ENCODE measurements around the gene OGA.

OGA gene

DNA sequence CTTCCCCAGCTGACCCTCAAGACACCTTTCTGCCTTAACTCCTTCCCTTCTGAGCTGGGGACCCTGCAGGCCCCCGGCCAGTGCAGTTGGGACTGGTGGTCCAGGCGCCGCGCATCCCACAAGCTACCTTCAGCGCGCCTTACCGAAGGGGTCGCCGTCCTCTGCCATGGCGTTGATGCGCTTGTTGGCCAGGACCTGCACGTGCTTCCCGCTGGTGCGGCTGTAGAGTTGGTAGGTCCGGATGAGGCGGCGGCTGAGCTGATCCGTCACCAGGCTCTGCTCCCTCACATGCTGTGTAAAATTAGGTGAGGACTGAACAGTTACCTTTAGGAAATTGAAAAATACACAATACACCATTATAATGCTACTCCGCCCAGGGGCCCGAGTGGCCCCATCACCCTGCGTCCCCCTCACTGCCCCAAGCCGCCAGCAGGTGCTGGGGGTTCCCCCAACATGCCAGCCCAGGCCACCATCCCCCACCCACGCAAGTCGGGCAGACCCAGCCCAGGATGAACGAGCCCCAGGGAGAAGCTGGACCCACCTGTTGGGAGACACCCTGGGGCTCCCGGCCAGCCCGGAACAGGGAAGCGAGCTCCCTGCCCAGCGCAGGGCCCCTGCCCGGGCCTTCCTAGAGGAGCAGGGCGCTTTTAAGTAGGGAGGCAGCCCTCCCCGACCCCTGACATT, 43.5 kb downstream of the OGA start:
- DNase-seq, result no peak

DNA sequence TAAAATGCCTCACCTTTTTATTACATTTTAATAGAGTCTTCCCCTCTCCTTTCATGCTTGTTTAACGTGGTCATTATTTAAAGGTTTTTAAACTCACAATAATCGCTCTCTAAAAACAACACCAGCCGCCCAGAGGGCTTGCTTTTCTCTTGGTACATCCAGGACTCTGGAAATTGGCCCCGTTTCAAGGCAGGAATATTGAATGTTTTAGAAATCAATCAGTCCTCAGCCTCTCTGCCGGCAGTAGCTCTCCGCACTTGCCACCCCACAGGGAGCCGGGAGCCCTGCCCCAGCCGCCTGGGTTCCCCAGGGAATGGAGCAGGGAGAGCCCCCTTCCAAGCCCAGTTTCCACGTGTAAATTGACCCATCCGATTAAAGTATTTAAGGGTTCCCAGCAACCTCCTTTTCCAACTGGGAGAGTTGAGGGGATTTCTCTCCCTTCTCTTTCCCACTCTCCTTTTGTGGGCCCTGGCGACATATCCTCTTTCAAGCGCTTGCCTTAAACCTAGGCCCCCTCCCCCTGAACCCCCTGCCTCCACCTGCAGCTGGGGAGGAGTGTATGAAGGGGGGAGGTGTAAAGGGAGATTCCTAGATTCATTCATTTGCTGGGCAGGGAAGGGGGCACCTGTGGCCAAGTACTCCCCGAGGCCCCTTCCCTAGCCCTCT, 44.2 kb downstream of the OGA start:
- no peak for DNase-seq

DNA sequence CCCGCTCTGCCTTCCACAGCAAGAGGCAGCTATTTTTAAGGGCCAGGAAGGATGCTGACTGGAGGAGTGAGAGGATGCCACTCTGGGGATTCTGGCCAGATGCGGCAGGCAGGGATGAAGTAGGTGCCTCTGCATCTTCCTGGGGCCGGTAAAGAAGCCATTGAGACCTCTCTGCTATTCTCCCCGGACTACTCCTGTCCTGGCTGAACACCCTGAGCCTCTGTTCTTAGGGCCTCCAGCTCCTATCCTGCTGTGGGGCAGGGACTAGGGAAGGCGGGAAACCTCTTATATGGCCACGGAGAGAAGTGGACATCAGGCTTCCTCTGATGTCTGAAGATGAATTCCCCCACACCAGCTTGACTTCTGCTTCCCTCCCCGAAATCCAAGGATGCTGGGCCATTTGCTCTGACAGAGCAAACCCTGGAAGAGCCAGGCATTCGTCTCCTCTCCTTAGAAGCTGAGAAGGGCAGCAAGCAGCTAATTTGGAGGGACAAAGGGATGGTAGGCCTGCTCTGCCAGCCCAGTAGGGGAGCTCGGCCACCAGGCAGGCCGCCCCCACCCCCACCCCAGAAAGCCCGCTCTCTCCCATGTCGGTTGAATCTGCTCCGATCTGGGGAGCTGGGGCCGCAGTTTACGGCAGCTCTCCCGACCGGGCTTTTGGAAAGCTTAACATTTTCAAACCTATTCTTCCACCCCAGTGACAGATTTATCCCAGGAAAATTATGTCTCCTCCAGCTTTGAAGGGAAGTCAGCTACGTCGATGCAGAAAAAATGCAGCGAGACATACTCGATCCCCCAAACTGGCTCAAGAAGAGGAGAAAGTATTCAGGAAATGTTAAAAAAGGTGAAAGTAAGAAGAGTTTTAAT, 45.1 kb downstream of the OGA start:
- no peak for DNase-seq

DNA sequence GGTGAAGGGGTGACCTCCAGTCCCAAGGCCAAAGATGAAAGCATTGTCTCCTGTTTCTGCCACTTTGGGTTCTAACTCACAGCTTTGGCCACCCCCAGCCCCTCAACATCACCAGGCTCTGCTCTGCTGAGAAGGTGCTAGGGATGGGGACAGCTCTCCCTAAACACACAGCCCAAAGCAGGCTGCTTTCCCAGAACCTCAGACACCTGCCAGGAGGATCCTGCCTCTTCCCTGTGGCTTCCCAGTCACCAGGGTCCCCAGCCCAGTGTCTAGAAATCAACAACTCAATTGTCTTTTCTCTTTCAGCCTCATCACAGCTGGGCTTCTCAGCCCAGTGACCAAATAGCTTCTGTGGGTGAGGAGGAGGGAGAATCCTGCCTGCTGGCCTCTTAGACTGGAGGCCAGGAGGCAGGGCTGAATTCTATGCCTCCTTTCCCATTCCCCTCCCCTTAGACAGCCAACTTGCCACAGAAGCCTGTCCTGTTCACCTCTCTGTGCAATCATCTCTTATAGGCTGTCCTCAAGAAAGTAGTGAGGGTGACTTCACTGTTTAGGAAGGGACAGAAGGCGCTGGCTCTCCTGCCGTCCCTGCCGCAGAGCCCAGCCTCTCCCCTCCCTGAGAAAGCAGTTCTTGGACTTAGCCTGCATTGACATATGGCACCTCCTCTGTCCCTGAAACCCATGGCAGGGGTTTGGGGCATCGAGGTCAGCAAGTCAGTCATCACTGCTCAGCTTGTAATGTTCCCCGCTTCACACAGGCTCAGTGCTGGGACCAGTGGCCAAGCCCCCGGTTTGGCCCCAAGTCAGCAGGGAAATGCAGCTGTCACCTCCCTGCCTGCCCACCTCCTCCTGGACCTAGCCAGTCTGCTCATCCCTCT, 46.0 kb downstream of the OGA start:
- no peak for DNase-seq

DNA sequence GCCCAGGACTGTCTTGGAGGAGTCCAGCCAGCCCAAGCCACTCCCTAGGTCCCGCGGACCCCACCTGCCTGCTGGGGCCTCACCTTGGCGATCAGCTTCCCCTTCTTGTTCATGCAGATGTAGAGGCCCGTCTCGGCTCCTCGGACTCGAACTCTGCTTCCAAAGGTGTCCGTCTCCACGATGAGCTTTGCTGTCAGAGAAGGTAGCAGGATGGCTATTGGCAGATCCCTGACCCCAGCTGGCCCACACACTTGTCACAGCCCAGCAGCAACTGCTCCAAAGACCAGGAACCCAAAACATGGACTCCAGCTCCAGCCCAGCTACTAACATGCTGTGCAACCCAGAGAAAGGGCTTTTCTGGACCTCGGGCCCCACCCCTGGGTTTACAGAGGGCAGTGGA, 46.9 kb downstream of the OGA start:
- DNase-seq, result no peak

DNA sequence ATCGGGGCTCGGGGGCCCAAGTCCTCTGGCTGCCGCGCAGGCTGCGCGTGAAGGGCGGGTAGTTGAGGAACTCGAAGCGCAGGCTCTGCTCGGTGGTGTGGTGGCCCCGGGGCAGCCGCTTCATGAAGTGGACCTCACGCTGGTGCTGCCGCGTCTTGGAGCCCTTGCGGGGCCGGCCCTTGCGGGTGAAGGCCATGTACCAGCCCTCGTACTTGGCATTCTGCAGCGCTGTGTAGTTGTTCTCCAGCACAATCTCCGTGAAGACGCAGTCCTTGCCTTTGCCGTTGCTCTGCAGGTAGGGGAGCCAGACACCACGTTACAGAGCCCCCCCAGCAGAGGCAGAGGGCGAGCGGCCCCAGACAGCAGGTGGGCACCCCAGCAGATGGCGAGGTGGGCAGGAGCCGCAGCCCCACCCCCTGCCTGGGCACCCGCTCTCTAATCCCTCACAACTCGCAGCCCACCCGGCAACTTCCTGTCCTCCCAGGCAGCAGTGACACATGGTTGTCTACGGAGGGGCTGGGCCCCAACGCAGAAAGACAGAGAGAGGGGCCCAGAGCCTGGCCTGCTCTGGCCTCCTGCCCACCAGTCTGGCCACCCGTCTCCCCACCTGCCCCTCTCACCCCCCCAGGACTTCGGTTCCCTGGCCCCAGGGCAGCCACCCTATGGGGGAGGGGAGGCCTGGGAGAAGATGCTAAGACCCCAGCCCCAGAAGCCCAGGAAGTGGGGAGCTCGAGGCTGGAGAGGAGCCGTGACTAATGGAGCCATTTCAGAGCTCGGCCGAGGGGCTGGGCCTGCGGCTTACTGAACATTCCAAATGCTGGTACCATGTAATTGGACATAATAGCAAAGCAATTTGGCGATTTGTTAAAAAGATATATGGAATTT, 47.7 kb downstream of the OGA start:
- DNase-seq, result no peak

DNA sequence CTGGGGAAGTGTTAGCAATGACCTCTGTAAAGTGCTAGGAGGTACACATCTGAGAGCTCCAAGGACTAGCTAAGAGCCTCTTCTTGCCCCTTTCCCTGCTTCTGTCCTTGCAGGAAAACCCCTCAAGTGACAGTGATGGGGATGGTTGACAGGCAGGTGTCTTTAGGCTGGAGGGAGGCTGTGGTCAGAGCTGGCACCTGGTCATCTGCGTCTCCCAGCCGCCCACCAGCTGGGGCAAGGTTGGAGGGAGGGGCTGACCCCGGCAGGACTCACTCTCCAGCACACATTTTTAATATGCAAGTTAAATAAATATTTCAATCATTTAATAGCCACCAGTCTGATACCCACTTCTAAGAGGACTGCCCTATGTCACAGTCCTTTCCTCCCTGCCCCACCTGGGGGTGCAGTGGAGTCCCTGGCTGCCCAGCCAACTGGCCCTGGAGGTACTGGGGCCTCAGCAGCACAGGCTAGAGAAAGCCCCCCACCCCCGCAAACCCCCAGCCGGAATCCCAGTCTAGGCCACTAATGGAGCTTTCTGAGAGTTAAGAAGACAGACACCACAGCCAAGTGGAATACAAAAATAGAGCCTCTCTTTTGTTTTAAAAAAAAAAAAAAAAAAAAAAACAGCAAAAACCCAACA, 48.6 kb downstream of the OGA start:
- DNase-seq, result no peak

DNA sequence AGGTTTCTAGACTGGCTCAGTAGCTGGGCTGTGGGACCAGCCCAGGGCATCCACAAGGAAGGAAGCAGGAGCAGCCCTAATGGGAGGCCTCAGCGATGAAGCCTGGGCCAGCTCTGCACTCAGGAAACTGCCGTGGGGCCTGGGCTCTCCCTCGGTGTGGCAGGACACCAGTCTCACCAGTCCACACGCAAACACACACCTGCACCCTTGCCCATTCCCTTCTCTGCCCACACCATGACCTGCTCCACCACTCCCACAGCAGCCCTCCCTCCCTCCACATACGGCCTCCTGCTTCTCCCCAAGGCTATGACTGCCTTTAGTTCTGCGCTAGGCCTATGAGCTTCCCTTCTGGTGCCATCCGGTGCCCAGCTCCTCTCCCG, 49.5 kb downstream of the OGA start:
- no peak for DNase-seq

DNA sequence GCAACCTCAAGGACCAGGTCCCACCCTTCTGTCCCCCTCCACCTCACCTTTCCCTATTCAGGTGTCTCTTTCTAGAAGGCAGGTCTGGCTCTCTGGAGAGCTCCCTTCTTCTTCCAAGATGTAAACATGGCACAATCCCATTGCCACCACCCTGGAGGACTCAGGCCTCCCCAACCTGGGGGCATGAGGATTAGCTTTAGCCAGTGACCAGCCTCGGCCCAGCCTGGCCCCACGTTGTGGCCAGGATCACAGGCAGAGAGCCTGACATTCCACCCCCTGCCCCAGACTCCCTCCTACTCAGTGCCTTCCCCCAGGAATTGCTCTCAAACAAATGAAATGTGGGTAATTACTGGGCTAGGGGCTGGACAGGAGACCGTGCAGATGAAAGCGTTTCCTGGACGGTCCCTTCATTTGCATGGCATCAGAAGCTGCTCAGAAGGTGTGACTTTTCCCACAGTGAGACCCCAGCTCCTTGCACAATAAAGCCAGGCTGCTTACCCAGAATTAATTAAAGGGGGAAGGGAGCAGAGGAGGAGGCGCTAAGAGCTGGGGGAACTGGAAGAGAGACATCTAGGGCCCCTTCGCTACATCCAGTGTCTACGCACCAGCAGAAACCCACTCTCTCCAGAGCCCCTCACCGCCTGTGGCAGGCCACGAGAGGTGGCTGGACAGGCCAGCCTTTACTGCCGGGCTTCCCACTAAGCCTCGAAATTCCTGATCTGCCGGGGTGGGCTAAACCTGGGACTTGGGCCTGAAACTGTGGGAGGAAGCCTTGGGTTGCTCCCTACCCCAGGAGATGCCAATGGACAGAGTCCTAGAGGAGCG, 50.1 kb downstream of the OGA start:
- no peak for DNase-seq

DNA sequence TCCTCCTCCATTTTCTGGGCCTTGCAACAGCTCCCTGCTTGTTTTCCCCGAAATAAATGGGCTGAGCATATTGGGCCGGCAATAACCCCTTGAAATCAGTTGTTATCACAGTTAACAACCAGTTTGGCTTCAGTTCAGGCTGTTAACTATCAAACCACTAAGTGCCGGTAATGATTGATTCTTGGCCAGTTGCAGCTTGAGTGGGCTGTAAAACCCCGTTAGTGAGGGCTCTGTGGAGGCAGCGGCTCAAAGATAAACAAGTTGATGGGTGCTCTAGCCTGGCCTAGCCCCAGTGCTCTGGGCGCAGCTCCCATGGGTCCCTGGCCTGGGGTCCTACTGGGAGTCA, 50.7 kb downstream of the OGA start:
- no peak for DNase-seq

DNA sequence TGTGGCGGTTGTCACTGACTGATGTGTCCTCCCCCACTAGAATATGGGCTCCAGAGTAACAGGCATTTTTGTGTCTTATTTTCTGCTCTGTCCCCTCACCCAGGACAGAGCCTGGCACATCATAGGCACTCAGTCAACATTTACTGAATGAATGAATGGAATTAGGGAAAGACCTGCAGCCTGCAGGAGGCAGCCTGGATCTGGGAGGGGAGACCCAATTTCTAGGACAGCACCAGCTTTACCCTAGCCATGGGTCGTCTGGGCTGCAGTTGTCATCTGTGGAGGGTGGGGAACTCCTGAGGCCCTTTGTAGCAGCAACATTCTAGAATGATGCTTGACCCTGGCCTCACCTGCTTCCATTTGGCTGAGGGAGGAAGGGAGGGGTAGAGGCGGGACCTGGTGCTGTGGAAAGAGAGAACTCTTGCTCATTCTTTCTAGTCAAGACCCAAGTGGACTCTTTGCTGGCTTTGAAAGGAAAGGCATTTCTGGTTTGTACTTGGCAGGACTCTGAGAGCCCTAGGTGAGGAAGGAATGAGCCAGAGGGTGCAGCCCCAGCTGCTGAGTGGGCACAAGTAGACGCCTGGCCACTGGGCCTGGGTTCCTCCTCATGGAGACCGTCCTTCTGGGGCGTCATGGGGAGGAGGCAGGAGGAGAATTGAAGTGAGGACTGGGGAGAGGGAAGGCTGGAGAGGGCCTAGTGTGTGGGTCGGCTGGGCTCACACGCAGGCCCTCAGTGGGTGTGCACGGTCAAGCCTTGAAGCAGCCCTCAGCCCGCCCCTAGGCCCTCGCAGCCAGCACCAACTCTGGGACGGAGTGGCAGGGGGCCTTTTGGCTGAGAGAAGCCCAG, 51.3 kb downstream of the OGA start:
- DNase-seq, result no peak

DNA sequence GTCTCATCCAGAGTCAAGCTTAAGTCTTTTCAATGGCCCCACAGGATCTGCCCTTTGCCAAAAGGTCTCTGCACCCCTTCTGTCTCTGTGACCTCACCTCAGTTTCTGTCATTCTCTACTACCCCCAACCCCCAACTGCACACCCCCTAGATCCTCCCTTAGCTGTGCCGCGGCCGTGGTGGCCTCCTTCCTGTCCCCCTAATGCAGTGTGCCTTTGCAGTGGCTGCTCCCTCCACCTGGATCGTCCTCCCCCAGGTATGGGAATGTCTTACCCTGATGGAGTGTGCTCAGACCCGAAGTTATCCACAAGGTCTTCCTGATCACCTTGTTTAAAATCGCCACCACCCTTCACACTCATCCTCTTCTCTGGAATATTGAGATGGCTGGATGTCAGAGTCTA, 51.9 kb downstream of the OGA start:
- no peak for DNase-seq

DNA sequence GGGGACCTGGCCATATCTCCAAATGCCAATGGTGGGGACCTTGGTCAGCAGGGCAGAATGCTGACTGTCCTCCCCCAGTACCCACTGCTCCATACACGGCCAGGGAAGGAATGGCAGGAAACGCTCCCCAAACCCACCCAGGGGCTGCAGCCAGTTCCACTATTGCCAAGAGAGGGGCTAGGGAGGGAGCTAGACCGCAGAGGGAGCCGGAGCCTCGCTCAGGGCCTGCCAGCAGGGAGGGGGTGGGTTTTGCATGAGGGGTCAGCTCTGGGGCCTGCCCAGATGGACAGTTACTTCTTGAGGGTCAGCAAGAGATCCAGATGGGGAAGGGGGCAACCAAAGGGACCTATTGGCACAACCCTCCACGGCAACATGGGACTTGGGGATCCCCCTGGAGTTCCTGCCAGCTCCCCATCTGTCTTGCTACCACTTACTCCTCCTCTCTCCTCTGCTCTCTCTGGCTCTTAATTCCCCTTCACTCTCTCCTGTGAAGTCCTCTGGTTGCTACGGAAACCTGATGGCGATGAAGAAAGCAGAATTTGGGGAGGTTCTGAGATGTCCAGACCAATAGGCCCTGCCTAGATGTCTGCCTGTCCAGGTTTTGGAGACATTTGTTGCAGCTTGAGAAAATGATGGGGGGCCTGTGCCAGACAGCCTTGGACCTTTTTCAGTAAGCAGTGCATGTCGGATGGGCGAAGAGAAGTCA, 55.0 kb downstream of the OGA start:
- no peak for DNase-seq

DNA sequence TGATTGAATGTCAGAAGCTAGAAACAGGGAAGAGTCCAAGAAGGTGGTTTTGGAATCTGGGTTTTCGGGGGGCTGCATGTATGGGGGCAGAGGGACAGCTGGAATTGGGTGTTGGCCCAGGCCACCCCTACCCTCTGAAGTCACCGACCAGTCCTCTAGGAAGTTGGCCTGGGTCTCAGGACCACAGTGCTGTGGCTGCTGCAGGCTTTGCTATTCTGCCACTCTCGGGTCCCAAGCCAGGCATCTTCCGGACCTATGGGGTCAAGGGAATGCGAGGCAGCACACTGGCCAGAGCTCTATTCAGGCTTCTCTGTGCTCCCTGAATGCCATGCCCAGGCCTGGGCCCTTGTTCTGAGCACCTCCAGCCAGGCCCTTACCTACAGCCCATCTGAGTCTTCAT, 55.5 kb downstream of the OGA start:
- DNase-seq, result no peak

DNA sequence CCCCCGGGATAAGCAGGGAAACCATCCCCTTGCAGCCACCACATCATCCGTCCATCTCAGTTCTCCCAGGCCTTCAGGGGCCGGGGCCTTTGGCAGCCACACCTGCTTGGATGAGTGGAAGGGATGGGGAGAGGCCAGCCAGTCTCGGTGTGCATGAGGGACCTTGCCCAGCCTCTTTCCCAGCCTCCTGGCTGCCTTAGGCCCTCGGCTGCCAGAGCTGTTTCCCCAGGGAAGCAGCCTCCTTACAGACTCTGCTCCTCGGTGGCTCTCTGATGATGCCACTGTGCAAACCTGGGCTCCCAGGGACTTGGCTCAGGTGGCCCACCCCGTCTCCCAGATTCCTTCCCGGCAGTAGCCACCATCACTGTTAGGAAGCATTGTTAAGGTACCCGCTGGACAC, 57.0 kb downstream of the OGA start:
- DNase-seq, result no peak

DNA sequence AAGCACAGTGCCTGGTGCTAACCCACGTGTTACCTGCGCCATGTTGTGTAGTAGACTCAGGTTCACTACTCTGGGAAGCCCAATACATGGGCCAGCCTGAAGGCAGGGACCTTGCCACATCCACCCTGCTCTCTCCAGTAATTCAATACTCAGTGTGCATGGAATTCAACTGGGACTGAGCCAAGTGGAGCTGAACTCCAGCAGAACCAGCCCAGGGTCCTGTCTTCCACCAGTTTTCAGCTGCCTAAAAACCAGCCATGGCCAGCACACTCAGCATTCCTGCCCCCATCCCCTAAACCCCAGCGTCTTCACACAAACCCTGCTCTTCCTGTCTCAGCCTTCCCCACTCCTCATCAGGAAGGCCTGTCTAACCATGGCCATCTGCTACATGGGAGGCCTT, 57.7 kb downstream of the OGA start:
- DNase-seq, result no peak

DNA sequence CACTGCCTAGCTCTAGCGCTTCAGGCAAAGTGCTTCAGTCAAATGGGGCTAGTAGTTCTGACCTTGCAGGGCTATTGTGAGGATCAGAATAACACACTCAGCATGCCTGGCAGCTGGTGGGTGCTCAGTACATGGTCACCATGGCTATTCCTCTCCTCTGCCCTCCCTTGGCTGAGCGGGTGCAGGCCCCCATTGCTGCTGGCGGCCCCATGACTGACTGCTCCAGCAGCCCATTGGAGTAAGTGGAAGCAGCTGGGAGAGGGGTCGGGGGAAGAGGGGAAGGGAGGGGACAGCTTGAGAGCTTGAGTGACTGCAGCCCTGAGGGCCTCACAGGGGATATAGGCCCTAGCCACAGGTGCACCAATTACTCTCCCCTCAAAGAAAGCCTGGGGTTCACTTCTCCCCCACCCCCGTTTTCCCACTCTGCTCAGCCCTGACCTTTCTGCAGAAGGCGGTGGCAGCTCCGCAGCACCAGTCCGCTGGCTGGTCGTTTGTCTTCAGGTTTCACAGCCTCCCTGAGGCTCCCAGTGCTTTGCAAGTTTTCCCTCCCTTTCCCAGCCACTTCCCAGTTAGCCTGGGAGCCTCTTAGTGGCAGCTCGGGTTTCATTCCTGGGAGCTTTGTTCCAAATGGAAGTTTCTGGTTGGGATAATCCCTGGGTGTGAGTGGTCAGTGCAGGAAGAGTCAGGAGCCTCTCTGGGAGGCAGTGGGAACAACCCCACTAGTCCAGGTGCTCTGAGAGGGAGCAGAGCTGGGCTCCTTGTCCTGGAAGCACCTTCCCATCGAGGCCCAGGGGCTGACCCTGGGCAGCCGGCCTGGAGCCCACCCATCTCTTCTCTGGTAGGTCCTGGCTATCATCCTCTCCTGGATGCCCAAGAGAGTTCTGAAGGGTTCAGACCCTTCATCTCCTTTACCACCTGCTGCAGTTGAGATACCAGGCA, 58.7 kb downstream of the OGA start:
- DNase-seq, result no peak

DNA sequence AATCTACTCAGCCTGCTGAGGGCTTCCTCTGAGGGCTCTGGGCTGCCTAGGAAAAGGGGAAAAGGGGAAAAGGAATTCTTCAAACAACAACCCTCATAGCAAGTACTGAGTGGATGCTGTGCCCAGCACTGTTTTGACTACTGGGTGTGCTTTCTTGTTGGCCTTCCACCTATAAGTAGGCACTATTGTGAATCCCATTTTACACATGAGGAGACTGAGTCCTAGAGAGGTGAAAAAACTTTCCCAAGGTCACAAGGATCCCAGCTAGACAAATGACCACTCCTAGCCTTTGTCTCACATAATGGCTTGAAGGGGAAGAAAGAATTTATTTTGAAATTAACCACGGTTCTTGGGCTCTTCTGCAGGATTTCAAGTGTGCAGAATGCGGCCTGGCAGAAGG, 59.4 kb downstream of the OGA start:
- no peak for DNase-seq

All from C1 segment of cervical spinal cord (tissue), 14 donors.